IPS-NIHi7 (cell line): Measurements from ENCODE around the gene ZNF70.
A peak's percentile ranks its signal among the peaks of the same experiment; 100 is the strongest.
"Not testable (repeated sequence)": the region's sequence is repeated elsewhere in the genome, so short reads cannot be mapped to it uniquely, and the experiment has no call there.

ENCODE experiments used
- DNase-seq: peaks from one replicate; pipeline ENCODE4 v3.0.0; 2012; ENCODE audit warnings: mixed read lengths; ENCODE audit errors: extremely low spot score

Gene ZNF70

GRCh38 chr22:23756891-23757290 lies 6.0 kb upstream of the ZNF70 start:
- no peak for DNase-seq

GRCh38 chr22:23755711-23756110 lies 4.8 kb upstream of the ZNF70 start:
- DNase-seq, result no peak

- DNase-seq, result no peak
Measured at GRCh38 chr22:23754980-23755636, 4.2 kb upstream of the ZNF70 start.

- no peak for DNase-seq
Measured at GRCh38 chr22:23754220-23754919, 3.5 kb upstream of the ZNF70 start, which contains the start of gene VPREB3. Gene VPREB3 (minus strand): TSS chr22:23754425. CDS start chr22:23754363, 62 bp downstream.

GRCh38 chr22:23753385-23753784 lies 2.5 kb upstream of the ZNF70 start:
- DNase-seq, result no peak

- no peak for DNase-seq
Measured at GRCh38 chr22:23752750-23753149, 1.8 kb upstream of the ZNF70 start.

GRCh38 chr22:23752090-23752691 lies 1.3 kb upstream of the ZNF70 start:
- DNase-seq, result no peak

- peak; percentile 39 for DNase-seq
Measured at GRCh38 chr22:23751441-23751996, 607 bp upstream of the ZNF70 start.

GRCh38 chr22:23750367-23750713 lies 572 bp downstream of the ZNF70 start:
- DNase-seq, result no peak

GRCh38 chr22:23749841-23750301 lies 1.0 kb downstream of the ZNF70 start:
- DNase-seq, result no peak

- no peak for DNase-seq
Measured at GRCh38 chr22:23745791-23746190, 5.1 kb downstream of the ZNF70 start.

- no peak for DNase-seq
Measured at GRCh38 chr22:23744485-23744884, 6.4 kb downstream of the ZNF70 start.

- DNase-seq, result no peak
Measured at GRCh38 chr22:23744001-23744400, 6.9 kb downstream of the ZNF70 start.

- DNase-seq, result no peak
Measured at GRCh38 chr22:23743303-23743705, 7.6 kb downstream of the ZNF70 start.

GRCh38 chr22:23742505-23743264 lies 8.2 kb downstream of the ZNF70 start:
- no peak for DNase-seq

- DNase-seq, result no peak
Measured at GRCh38 chr22:23737696-23738095, 13.2 kb downstream of the ZNF70 start.

GRCh38 chr22:23728108-23728507 lies 22.8 kb downstream of the ZNF70 start:
- not testable (repeated sequence) for DNase-seq

- no peak for DNase-seq
Measured at GRCh38 chr22:23722724-23723123, 28.2 kb downstream of the ZNF70 start.

GRCh38 chr22:23722160-23722559 lies 28.8 kb downstream of the ZNF70 start:
- no peak for DNase-seq

- DNase-seq, result no peak
Measured at GRCh38 chr22:23720855-23721254, 30.1 kb downstream of the ZNF70 start.

- DNase-seq, result no peak
Measured at GRCh38 chr22:23718371-23719165, 32.3 kb downstream of the ZNF70 start.
